GM19025 (cell line): ENCODE data around the gene C3orf18.

ENCODE experiments used
- ATAC-seq: cut with Tn5 transposase; IDR thresholded peaks from one replicate; pipeline ENCODE4 v1.9.1; 2021; ENCODE audit warnings: mild to moderate bottlenecking, low read depth, moderate library complexity; ENCODE audit not compliant: unreplicated experiment

The C3orf18 gene

GRCh38 chr3:50604110-50604621 is 36.6 kb upstream of the C3orf18 start:
- ATAC-seq = no peak

- ATAC-seq = no peak
Observed at GRCh38 chr3:50603261-50604109, 35.9 kb upstream of the C3orf18 start.

- ATAC-seq = no peak
Observed at GRCh38 chr3:50602595-50603191, 35.1 kb upstream of the C3orf18 start.

GRCh38 chr3:50600841-50601591 is 33.5 kb upstream of the C3orf18 start:
- peak; percentile 77 for ATAC-seq

- no peak for ATAC-seq
Observed at GRCh38 chr3:50600141-50600753, 32.7 kb upstream of the C3orf18 start.

- no peak for ATAC-seq
Observed at GRCh38 chr3:50599716-50600118, 32.2 kb upstream of the C3orf18 start.

GRCh38 chr3:50599115-50599715 is 31.7 kb upstream of the C3orf18 start:
- no peak for ATAC-seq

GRCh38 chr3:50594253-50594785 is 26.8 kb upstream of the C3orf18 start:
- ATAC-seq = no peak

GRCh38 chr3:50592568-50592967 is 25.0 kb upstream of the C3orf18 start:
- no peak for ATAC-seq

- ATAC-seq = no peak
Observed at GRCh38 chr3:50591196-50591741, 23.7 kb upstream of the C3orf18 start.

- ATAC-seq = no peak
Observed at GRCh38 chr3:50588759-50589433, 21.3 kb upstream of the C3orf18 start.

- ATAC-seq = no peak
Observed at GRCh38 chr3:50587806-50588758, 20.5 kb upstream of the C3orf18 start.

- no peak for ATAC-seq
Observed at GRCh38 chr3:50587373-50587772, 19.8 kb upstream of the C3orf18 start.

- ATAC-seq = no peak
Observed at GRCh38 chr3:50586763-50587070, 19.2 kb upstream of the C3orf18 start.

- no peak for ATAC-seq
Observed at GRCh38 chr3:50585919-50586762, 18.6 kb upstream of the C3orf18 start.

GRCh38 chr3:50584391-50584790 is 16.8 kb upstream of the C3orf18 start:
- no peak for ATAC-seq

- no peak for ATAC-seq
Observed at GRCh38 chr3:50583897-50584296, 16.4 kb upstream of the C3orf18 start.
